K562 (cell line): Measurements from ENCODE around the gene POFUT2. TPM values are rescaled to one million over a fixed set of nuclear protein-coding genes. Genes with fewer than 3 reads are reported as not detected.

Source experiments
- BRF1 ChIP-seq: IDR thresholded peaks from 3 replicates; pipeline ENCODE4 v1.6.1; 2011; ENCODE audit warnings: borderline replicate concordance, mild to moderate bottlenecking; ENCODE audit not compliant: insufficient read length; ENCODE audit errors: extremely low read depth
- DPF2 ChIP-seq: fragments of 450-650 bp; IDR thresholded peaks from 2 replicates; pipeline ENCODE4 v1.6.1; 2016
- ERF ChIP-seq: fragments of 450-650 bp; formaldehyde crosslinking; IDR thresholded peaks from 2 replicates; pipeline ENCODE4 v1.4.0; 2020; ENCODE audit warnings: mild to moderate bottlenecking, mixed read lengths
- GABPA ChIP-seq: fragments of 200-800 bp; sonication (Bioruptor generic); conservative IDR thresholded peaks from 2 replicates; pipeline ENCODE4 v1.6.1; 2016; ENCODE audit warnings: low read depth, missing genetic modification characterization, missing compliant biosample characterization
- GABPB2 ChIP-seq: fragments of 250-450 bp; sonication (Bioruptor Pico); conservative IDR thresholded peaks from 2 replicates; pipeline ENCODE4 v1.5.1; 2021; ENCODE audit warnings: mild to moderate bottlenecking
- HES1 ChIP-seq: fragments of 450-650 bp; IDR thresholded peaks from 2 replicates; pipeline ENCODE4 v1.6.1; 2016; ENCODE audit warnings: low read depth, mild to moderate bottlenecking, moderate library complexity
- HNRNPL ChIP-seq: fragments of 200-400 bp; formaldehyde crosslinking; IDR thresholded peaks from 2 replicates; pipeline ENCODE4 v1.6.1; 2017; ENCODE audit warnings: low read depth, mild to moderate bottlenecking, low read length
- HSF4 ChIP-seq: fragments of 250-450 bp; sonication (Bioruptor Pico); IDR thresholded peaks from 2 replicates; pipeline ENCODE4 v2.1.2; 2022; ENCODE audit warnings: mild to moderate bottlenecking, moderate library complexity, borderline replicate concordance
- MAZ ChIP-seq, 2 experiments: fragments of 450-650 bp in 1 of 2; sonication (generic) in 1 of 2; formaldehyde crosslinking; IDR thresholded peaks in 1 of 2; conservative IDR thresholded peaks in 1 of 2; 2 replicates each; pipeline versions ENCODE4 v1.4.0 to v1.5.0; 2020; ENCODE audit warnings: mild to moderate bottlenecking in 1 of 2, missing genetic modification reagents in 1 of 2
- NFYB ChIP-seq: IDR thresholded peaks from 2 replicates; pipeline ENCODE4 v1.6.1; 2011; ENCODE audit warnings: mild to moderate bottlenecking, moderate library complexity; ENCODE audit not compliant: insufficient read length; ENCODE audit errors: extremely low read depth
- NKRF ChIP-seq: fragments of 450-650 bp; IDR thresholded peaks from 2 replicates; pipeline ENCODE4 v1.6.1; 2016; ENCODE audit warnings: borderline replicate concordance
- POLR2AphosphoS2 ChIP-seq: IDR thresholded peaks from 2 replicates; pipeline ENCODE4 v1.6.1; 2012; ENCODE audit warnings: low read length, improper control_type of control experiment
- TAF1 ChIP-seq: IDR thresholded peaks from 2 replicates; pipeline ENCODE4 v1.6.1; 2011; ENCODE audit warnings: mild to moderate bottlenecking, low read length, moderate library complexity; ENCODE audit not compliant: insufficient read depth, control insufficient read depth, severe bottlenecking; ENCODE audit errors: extremely low read depth
- TFAP4 ChIP-seq: sonication (generic); formaldehyde crosslinking; IDR thresholded peaks from 2 replicates; pipeline ENCODE4 v1.8.0; 2022; ENCODE audit warnings: missing genetic modification reagents, mild to moderate bottlenecking, moderate library complexity, borderline replicate concordance
- USF1 ChIP-seq: sonication (generic); formaldehyde crosslinking; IDR thresholded peaks from 2 replicates; pipeline ENCODE4 v1.9.0; 2022; ENCODE audit warnings: mild to moderate bottlenecking, missing genetic modification reagents
- ZBTB5 ChIP-seq: fragments of 450-650 bp; IDR thresholded peaks from 2 replicates; pipeline ENCODE4 v1.6.1; 2017; ENCODE audit warnings: antibody characterized with exemption
- ZNF124 ChIP-seq: sonication (generic); formaldehyde crosslinking; IDR thresholded peaks from 2 replicates; pipeline ENCODE4 v1.8.1; 2022; ENCODE audit warnings: missing genetic modification reagents
- ZNF24 ChIP-seq: fragments of 450-650 bp; IDR thresholded peaks from 2 replicates; pipeline ENCODE4 v1.6.1; 2016
- ZNF324 ChIP-seq: fragments of 250-450 bp; sonication (Bioruptor Pico); IDR thresholded peaks from 2 replicates; pipeline ENCODE4 v1.4.0; 2020; ENCODE audit warnings: mild to moderate bottlenecking
- ZNF561 ChIP-seq: fragments of 450-650 bp; formaldehyde crosslinking; conservative IDR thresholded peaks from 2 replicates; pipeline ENCODE4 v1.4.0; 2020; ENCODE audit warnings: mild to moderate bottlenecking, moderate library complexity
- ZZZ3 ChIP-seq: fragments of 450-650 bp; IDR thresholded peaks from 2 replicates; pipeline ENCODE4 v1.6.1; 2016; ENCODE audit warnings: antibody characterized with exemption, mild to moderate bottlenecking, moderate library complexity
- polyA plus RNA-seq, 8 experiments: library from polyadenylated mRNA; depleted of rRNA in 4 of 8; stranded (reverse) in 5 of 8; unstranded in 3 of 8; fragments of >200 nt; fragmentation: Nextera tagmentation in 2 of 8; fragmentation: Illumina TruSeq in 1 of 8; extraction: Ambion mirVana in 2 of 8; extraction: Trizol in 1 of 8; gene quantifications; 2 replicates each; pipeline versions ENCODE4 v1.2.1 to v1.2.3, GENCODE V29; 2011 to 2014; ENCODE audit warnings: inconsistent platforms in 1 of 8, missing spikeins in 1 of 8
- total RNA-seq, 7 experiments: library from RNA; depleted of rRNA in 6 of 7; stranded (reverse); fragments of >200 nt in 6 of 7; fragmentation: Illumina TruSeq in 2 of 7; extraction: Trizol in 2 of 7; gene quantifications; 2 replicates each; pipeline versions ENCODE4 v1.2.1 to v1.2.3, GENCODE V29; 2011 to 2021; ENCODE audit warnings: low replicate concordance in 1 of 7

The POFUT2 gene
- total and polyA plus RNA-seq, 9 of the 15 experiments (the other 6 are each of a cell fraction or from before 2014, with no cell fraction given) = 1.1 to 24.2 (median 11.0) TPM

- TF ChIP-seq ZBTB5 (no peak), ZNF24 (peak; percentile 43; the same call in 1 of the 2 replicates), HSF4 (CRISPR knock-in tag) (no peak), ZNF324 (CRISPR knock-in tag) (no peak), POLR2AphosphoS2 (no peak), MAZ (CRISPR knock-in tag; conservative IDR thresholded peaks at IDR 0.05 in 1 of 2, IDR thresholded peaks at IDR 0.05 in 1 of 2) (no peak; a peak in 1 of 4 replicates), TAF1 (peak; percentile 40), HNRNPL (no peak), ZNF124 (CRISPR knock-in tag) (no peak), ERF (CRISPR knock-in tag) (0 out of 2 replicates have a peak, but pooled peaks have one; percentile 37), NKRF (no peak), NFYB (no peak), GABPB2 (no peak), ZZZ3 (no peak), DPF2 (peak; percentile 95), GABPA (tag) (no peak), ZNF561 (no peak), USF1 (CRISPR knock-in tag) (no peak), TFAP4 (CRISPR knock-in tag) (no peak; the same call in 1 of the 2 replicates), BRF1 (no peak), HES1 (peak; percentile 75)
Observed at GRCh38 chr21:45256912-45257672, 30.6 kb downstream of the POFUT2 start (continued).
